Neuronal stem cell (in vitro differentiated cells): ENCODE data around the gene AIG1.

Source experiments
- DNase-seq: peaks from one replicate; pipeline ENCODE4 v3.0.0-alpha.2; 2013; ENCODE audit warnings: low spot score
- H2AFZ ChIP-seq: one replicate; pipeline ENCODE4 v1.6.1; 2013; ENCODE audit warnings: mild to moderate bottlenecking, low read length, inconsistent platforms
- H2AK5ac ChIP-seq: 2 replicates; pipeline ENCODE4 v1.6.1; 2013; ENCODE audit warnings: low read depth, mild to moderate bottlenecking, inconsistent platforms, low read length, moderate library complexity, mixed read lengths
- H2BK120ac ChIP-seq: 2 replicates; pipeline ENCODE4 v1.6.1; 2013; ENCODE audit warnings: low read depth, mild to moderate bottlenecking, inconsistent platforms, low read length, moderate library complexity, mixed read lengths
- H2BK12ac ChIP-seq: one replicate; pipeline ENCODE4 v1.6.1; 2013; ENCODE audit warnings: low read length, inconsistent platforms
- H2BK15ac ChIP-seq: 2 replicates; pipeline ENCODE4 v1.6.1; 2013; ENCODE audit warnings: mild to moderate bottlenecking, low read length, inconsistent platforms, mixed read lengths
- H2BK5ac ChIP-seq: one replicate; pipeline ENCODE4 v1.6.1; 2013; ENCODE audit warnings: inconsistent platforms, mild to moderate bottlenecking, low read length, moderate library complexity
- H3K14ac ChIP-seq: one replicate; pipeline ENCODE4 v1.6.1; 2013; ENCODE audit warnings: low read length, inconsistent platforms
- H3K18ac ChIP-seq: 2 replicates; pipeline ENCODE4 v1.6.1; 2013; ENCODE audit warnings: low read length, inconsistent platforms
- H3K23ac ChIP-seq: 2 replicates; pipeline ENCODE4 v1.6.1; 2013; ENCODE audit warnings: low read depth, mild to moderate bottlenecking, mixed read lengths, low read length, inconsistent platforms; ENCODE audit not compliant: poor library complexity
- H3K27ac ChIP-seq: replicated peaks from 3 replicates; pipeline ENCODE4 v1.5.1; 2013; ENCODE audit warnings: low read length, inconsistent platforms
- H3K27me3 ChIP-seq, 3 experiments: 2 replicates each; pipeline ENCODE4 v1.6.1; 2013; ENCODE audit warnings: low read length in 3 of 3, mild to moderate bottlenecking in 2 of 3, inconsistent platforms in 1 of 3, low read depth in 1 of 3, mixed read lengths in 1 of 3, moderate library complexity in 1 of 3; ENCODE audit not compliant: control insufficient read depth in 3 of 3, insufficient read depth in 3 of 3
- H3K36me3 ChIP-seq, 2 donors: replicated peaks in 1 of 2; 2 replicates each; pipeline ENCODE4 v1.6.1; 2013; ENCODE audit warnings: low read length in 2 of 2; ENCODE audit not compliant: control insufficient read depth in 2 of 2, insufficient read depth in 2 of 2
- H3K4ac ChIP-seq: 2 replicates; pipeline ENCODE4 v1.6.1; 2013; ENCODE audit warnings: inconsistent platforms, mild to moderate bottlenecking, low read length, moderate library complexity
- H3K4me1 ChIP-seq, 2 donors: 1 replicate in 1 of 2; 2 replicates in 1 of 2; pipeline ENCODE4 v1.6.1; 2013; ENCODE audit warnings: low read length in 2 of 2, low read depth in 1 of 2; ENCODE audit not compliant: control insufficient read depth in 2 of 2, insufficient read depth in 1 of 2
- H3K4me2 ChIP-seq: one replicate; pipeline ENCODE4 v1.6.1; 2013; ENCODE audit warnings: mild to moderate bottlenecking, low read length, inconsistent platforms; ENCODE audit not compliant: insufficient read depth, poor library complexity, severe bottlenecking
- H3K4me3 ChIP-seq, 2 donors: 2 replicates each; pipeline ENCODE4 v1.5.1; 2013; ENCODE audit warnings: low read length in 2 of 2, mild to moderate bottlenecking in 2 of 2, inconsistent platforms in 1 of 2, moderate library complexity in 1 of 2
- H3K79me1 ChIP-seq: one replicate; pipeline ENCODE4 v1.6.1; 2013; ENCODE audit warnings: low read depth, mild to moderate bottlenecking, inconsistent platforms, low read length, moderate library complexity
- H3K9ac ChIP-seq: one replicate; pipeline ENCODE4 v1.6.1; 2013; ENCODE audit warnings: mild to moderate bottlenecking, low read depth, low read length, inconsistent platforms; ENCODE audit not compliant: poor library complexity
- H3K9me3 ChIP-seq, 2 donors: replicated peaks in 1 of 2; 2 replicates each; pipeline versions ENCODE3 to v1.6.1; 2013; ENCODE audit warnings: low read length in 2 of 2, mild to moderate bottlenecking in 2 of 2, inconsistent platforms in 1 of 2, low read depth in 1 of 2, mixed read lengths in 1 of 2, moderate library complexity in 1 of 2; ENCODE audit not compliant: control insufficient read depth in 2 of 2, insufficient read depth in 1 of 2
- H4K8ac ChIP-seq: one replicate; pipeline ENCODE4 v1.6.1; 2013; ENCODE audit warnings: low read depth, mild to moderate bottlenecking, inconsistent platforms, low read length, moderate library complexity
- H4K91ac ChIP-seq: one replicate; pipeline ENCODE4 v1.6.1; 2013; ENCODE audit warnings: low read length, low read depth, mild to moderate bottlenecking, inconsistent platforms; ENCODE audit not compliant: poor library complexity
- WGBS, 2 donors: extraction: QIAGEN DNeasy Blood & Tissue Kit; methylation state at CpG; one replicate each; pipeline ENCODE4 v1.1.7; 2013; ENCODE audit warnings: missing lambda C conversion rate in 2 of 2, mixed read lengths in 1 of 2; ENCODE audit not compliant: insufficient read length in 2 of 2, insufficient replicate concordance in 1 of 2; ENCODE audit errors: extremely low coverage in 2 of 2; 5-methylcytosine and 5-hydroxymethylcytosine counted together

Gene AIG1

DNA sequence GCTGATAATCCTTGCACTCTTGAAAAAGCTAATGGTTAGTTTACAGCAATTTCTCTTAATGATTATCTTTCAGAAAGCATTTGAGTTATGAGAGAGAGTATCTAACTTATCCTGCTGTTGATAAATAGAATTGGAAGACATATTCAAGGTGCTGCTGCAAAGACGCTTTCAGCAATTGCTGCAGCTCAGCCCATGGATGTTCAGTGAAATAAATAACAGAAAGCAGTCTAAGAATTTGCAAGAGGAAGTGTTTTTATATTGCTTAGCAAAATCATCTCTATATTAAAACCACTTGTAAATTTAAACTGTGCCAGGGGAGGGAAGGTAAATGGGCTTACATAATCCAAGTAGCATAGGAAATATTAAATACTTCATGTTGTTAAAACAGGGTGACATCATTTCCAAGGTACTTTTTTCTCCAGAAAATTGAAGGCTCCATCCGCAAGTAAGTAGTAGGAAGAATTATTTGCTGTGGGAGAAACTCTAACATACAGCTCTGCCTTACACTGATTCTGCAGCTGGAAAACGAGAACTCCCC lies 201.3 kb downstream of the AIG1 start:
- H2BK15ac ChIP-seq, result no peak overlapping the region

DNA sequence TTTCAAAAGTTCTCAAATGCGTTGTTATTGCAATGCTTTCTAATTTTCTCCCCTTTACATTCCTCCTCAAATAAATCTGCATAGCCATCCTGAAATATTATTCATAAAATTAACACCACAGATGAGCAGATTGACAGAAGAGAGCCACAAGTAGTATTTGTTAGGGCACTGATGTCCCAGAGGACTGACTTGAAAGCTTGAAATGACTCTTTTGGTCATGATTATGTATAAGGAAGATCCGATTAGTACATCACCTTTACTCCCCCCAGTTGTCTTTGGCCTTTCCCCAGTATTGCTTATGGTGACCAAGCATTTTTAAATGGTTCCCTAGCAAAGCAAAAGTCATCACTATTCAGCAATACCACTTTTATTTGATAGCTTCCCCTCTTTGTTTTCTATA lies 202.2 kb downstream of the AIG1 start:
- H3K14ac ChIP-seq, result no peak overlapping the region
- H3K36me3 ChIP-seq, result no peaks in the 10 kb centered on the region
- H2BK12ac ChIP-seq, result no peak overlapping the region
- no CpG with 5 or more reads among the region's 2 CpGs for WGBS, 2 donors
- no peaks in the 10 kb centered on the region for H3K79me1 ChIP-seq
- no peak overlapping the region for H3K18ac ChIP-seq
- H2BK5ac ChIP-seq, result no peak overlapping the region
- H4K8ac ChIP-seq, result no peak overlapping the region
- no peak for DNase-seq
- H4K91ac ChIP-seq, result no peak overlapping the region
- no peak overlapping the region for H3K4me2 ChIP-seq
- no peak overlapping the region for H2AK5ac ChIP-seq
- H3K9me3 ChIP-seq, result peaks cover 0 to 6% of the 10 kb centered on the region in 2 donors
- no peak overlapping the region for H2BK15ac ChIP-seq
- no peak overlapping the region for H3K27ac ChIP-seq
- H3K4ac ChIP-seq, result no peak overlapping the region
- no peak overlapping the region for H2AFZ ChIP-seq
- no peak overlapping the region for H3K4me3 ChIP-seq
- H2BK120ac ChIP-seq, result no peak overlapping the region
- no peaks in the 10 kb centered on the region for H3K27me3 ChIP-seq
- no peak overlapping the region for H3K23ac ChIP-seq
- peaks cover 0 to 2% of the 10 kb centered on the region in 2 donors for H3K4me1 ChIP-seq
- H3K9ac ChIP-seq, result no peak overlapping the region

More for the DNA sequence above, 201.3 kb downstream of the AIG1 start:
- no CpG with 5 or more reads among the region's 3 CpGs for WGBS, 2 donors
- peaks cover 0 to 2% of the 10 kb centered on the region in 2 donors for H3K4me1 ChIP-seq
- no peaks in the 10 kb centered on the region for H3K79me1 ChIP-seq
- H3K14ac ChIP-seq, result no peak overlapping the region
- no peak overlapping the region for H3K9ac ChIP-seq
- peaks cover 0 to 6% of the 10 kb centered on the region in 2 donors for H3K9me3 ChIP-seq
- H3K4me2 ChIP-seq, result no peak overlapping the region
- H4K91ac ChIP-seq, result no peak overlapping the region
- no peaks in the 10 kb centered on the region for H3K36me3 ChIP-seq
- no peak overlapping the region for H2AK5ac ChIP-seq
- H2AFZ ChIP-seq, result no peak overlapping the region
- no peak overlapping the region for H2BK5ac ChIP-seq
- H3K27me3 ChIP-seq, result no peaks in the 10 kb centered on the region
- H3K4me3 ChIP-seq, result no peak overlapping the region
- no peak overlapping the region for H2BK120ac ChIP-seq
- no peak overlapping the region for H3K23ac ChIP-seq
- H3K4ac ChIP-seq, result no peak overlapping the region
- no peak for DNase-seq
- H2BK12ac ChIP-seq, result no peak overlapping the region
- H3K27ac ChIP-seq, result no peak overlapping the region
- H4K8ac ChIP-seq, result no peak overlapping the region
- no peak overlapping the region for H3K18ac ChIP-seq

DNA sequence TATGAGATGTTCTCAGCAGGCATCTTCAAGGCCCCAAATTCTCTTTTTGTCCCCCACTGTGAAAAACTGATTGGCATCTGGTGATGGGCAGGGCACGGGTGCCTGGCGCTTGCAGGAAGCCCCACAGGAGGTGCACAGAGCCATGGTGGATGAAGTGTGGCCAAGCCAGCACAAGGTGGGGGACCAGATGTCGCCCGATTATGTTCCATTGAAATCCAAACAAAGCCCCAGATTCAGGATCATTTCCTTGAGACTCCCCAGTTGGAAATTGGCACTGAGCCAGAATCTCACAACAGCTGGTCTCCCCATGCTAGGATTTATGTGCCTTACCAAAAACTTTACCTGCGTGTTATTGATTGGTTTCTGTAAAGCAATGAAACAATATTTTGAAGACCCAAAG lies 203.7 kb downstream of the AIG1 start:
- H3K36me3 ChIP-seq, result no peaks in the 10 kb centered on the region
- H2BK12ac ChIP-seq, result no peak overlapping the region
- H4K8ac ChIP-seq, result no peak overlapping the region
- no peak overlapping the region for H3K9ac ChIP-seq
- H2AFZ ChIP-seq, result no peak overlapping the region
- no CpG with 5 or more reads among the region's 5 CpGs for WGBS, 2 donors
- H3K27ac ChIP-seq, result no peak overlapping the region
- no peak overlapping the region for H2BK120ac ChIP-seq
- no peak overlapping the region for H3K18ac ChIP-seq
- H3K9me3 ChIP-seq, result no peaks in the 10 kb centered on the region
- no peak overlapping the region for H2BK5ac ChIP-seq
- H3K4ac ChIP-seq, result no peak overlapping the region
- no peaks in the 10 kb centered on the region for H3K27me3 ChIP-seq
- H3K79me1 ChIP-seq, result no peaks in the 10 kb centered on the region
- no peak overlapping the region for H4K91ac ChIP-seq
- no peak overlapping the region for H3K4me2 ChIP-seq
- H3K4me1 ChIP-seq, result peaks cover 0 to 2% of the 10 kb centered on the region in 2 donors
- no peak overlapping the region for H2BK15ac ChIP-seq
- no peak overlapping the region for H3K4me3 ChIP-seq
- H3K14ac ChIP-seq, result no peak overlapping the region
- no peak overlapping the region for H2AK5ac ChIP-seq
- H3K23ac ChIP-seq, result no peak overlapping the region
- DNase-seq, result no peak

DNA sequence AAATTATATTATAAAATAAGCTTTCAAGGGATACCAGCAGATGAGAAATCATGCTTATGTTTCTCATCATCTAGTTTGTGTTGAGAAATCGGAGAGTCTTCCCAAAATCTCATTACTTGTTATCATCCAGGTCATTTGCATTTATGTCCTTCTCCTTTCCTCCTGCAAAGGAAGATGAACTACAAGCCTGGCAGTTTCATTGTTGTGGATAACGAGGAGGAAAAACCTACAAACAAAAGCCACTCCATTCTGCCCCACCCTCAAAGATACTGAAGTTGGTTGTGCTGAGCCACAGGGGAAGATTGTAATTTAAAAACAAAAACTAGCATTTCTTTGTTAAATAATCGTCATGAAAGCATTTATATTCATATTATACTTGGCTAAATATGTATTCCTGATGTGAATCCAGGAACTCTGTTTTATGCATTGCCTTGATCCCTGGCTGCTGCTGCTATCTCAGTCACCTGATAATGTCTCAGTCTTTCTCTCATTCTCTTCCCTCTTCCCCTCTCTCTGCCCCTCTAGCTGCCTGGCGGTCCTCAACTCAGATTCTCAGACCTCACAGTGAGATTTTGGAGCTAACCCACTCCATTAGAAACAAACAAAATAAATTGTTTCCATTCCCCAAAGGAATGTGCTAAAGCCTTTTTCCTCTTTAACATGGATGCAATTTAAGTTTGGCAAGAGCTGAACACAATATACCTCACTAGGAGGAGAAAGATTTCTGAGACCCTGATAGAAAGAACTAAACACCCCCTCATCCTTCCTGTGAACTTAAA lies 204.5 kb downstream of the AIG1 start:
- Histone ChIP-seq H2BK5ac (no peak overlapping the region), H3K27me3 (no peaks in the 10 kb centered on the region), H3K4me1 (peaks cover 0 to 2% of the 10 kb centered on the region in 2 donors), H3K27ac (no peak overlapping the region), H2BK12ac (no peak overlapping the region), H3K23ac (no peak overlapping the region), H3K4me3 (no peak overlapping the region), H3K9me3 (no peaks in the 10 kb centered on the region), H3K9ac (no peak overlapping the region), H3K4me2 (no peak overlapping the region), H3K79me1 (no peaks in the 10 kb centered on the region), H4K91ac (no peak overlapping the region), H2BK15ac (no peak overlapping the region), H3K14ac (no peak overlapping the region), H2AFZ (no peak overlapping the region), H3K36me3 (no peaks in the 10 kb centered on the region), H3K4ac (no peak overlapping the region), H2AK5ac (no peak overlapping the region), H3K18ac (no peak overlapping the region), H4K8ac (no peak overlapping the region), H2BK120ac (no peak overlapping the region)
- WGBS, 2 donors, result no CpG with 5 or more reads among the region's 4 CpGs
- DNase-seq, result no peak
